ENCODE data around the gene PPP6R3. TPM values are rescaled to one million over a fixed set of nuclear protein-coding genes. Genes with fewer than 3 reads are reported as not detected.

The PPP6R3 gene
- total and polyA plus RNA-seq, 2 of the 8 experiments (the other 6 are each of a cell fraction or from before 2014, with no cell fraction given) = 44.6 to 150 TPM

DNA sequence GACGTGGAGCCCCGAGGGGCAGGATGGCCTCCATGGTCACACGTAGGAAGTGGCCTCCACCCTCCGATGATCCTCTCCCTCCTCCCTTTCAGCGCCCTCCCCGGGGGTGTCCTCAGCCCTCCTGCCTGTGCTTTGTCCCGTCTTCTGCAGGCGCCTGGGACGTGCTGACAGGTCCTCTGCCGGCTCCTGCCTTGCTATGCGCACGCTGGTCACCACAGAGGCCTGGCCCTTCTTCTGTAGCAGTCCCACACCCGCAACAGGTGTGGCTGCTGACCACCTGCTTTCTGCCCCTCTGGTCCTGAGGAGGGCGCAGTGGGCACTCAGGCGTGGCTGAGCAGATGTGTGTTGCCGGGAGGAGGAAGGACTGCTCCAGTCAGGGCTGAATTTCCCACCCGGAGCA is 27.7 kb upstream of the PPP6R3 start:
- Histone ChIP-seq H3K4me1 (replicated peaks in 1 of 4; ENCODE audit: control insufficient read depth in 3 of 4, insufficient read depth in 4 of 4, low read length in 3 of 4) (no peaks in the 10 kb centered on the region; a peak in 1 of 7 replicates), H4K8ac (ENCODE audit: extremely low read depth, insufficient read depth, low read length) (no peak overlapping the region), H2AK5ac (ENCODE audit: low read depth, low read length) (no peak overlapping the region), H3K18ac (ENCODE audit: extremely low read depth, low read length) (no peak overlapping the region), H4K5ac (ENCODE audit: insufficient read length, low read depth, low read length) (no peak overlapping the region), H3K27me3 (replicated peaks in 1 of 4; ENCODE audit: control insufficient read depth in 3 of 4, extremely low read depth in 1 of 4, insufficient read depth in 3 of 4, low read length in 3 of 4) (no peaks in the 10 kb centered on the region), H3K4me3 (ENCODE audit: extremely low read depth in 1 of 4, insufficient read depth in 2 of 4, low read depth in 3 of 4, low read length in 4 of 4) (no peak overlapping the region), H3K79me1 (ENCODE audit: low read depth, low read length) (no peaks in the 10 kb centered on the region), H3K4me2 (ENCODE audit: insufficient read depth in 1 of 2, low read depth in 2 of 2, low read length in 2 of 2) (no peak overlapping the region), H3K14ac (ENCODE audit: insufficient read length) (no peak overlapping the region), H3K4ac (replicated peaks; ENCODE audit: insufficient read length, low read depth, low read length) (no peak overlapping the region), H3K27ac (ENCODE audit: low read depth, low read length) (no peak overlapping the region), H3K23ac (ENCODE audit: insufficient read length) (no peak overlapping the region), H2BK120ac (replicated peaks; ENCODE audit: low read depth, low read length) (no peak overlapping the region), H2BK20ac (ENCODE audit: low read length) (no peak overlapping the region), H4K91ac (replicated peaks; ENCODE audit: insufficient read length, low read length) (no peak overlapping the region), H2BK15ac (ENCODE audit: low read length) (no peak overlapping the region), H3K23me2 (ENCODE audit: low read depth, low read length) (no peaks in the 10 kb centered on the region), H2BK5ac (ENCODE audit: low read depth, low read length) (no peak overlapping the region), H3K36me3 (ENCODE audit: control insufficient read depth in 2 of 4, insufficient read depth in 4 of 4, low read length in 3 of 4) (peaks cover 2 to 18% (median 14%) of the 10 kb centered on the region in 4 experiments), H4K20me1 (replicated peaks in 1 of 2; ENCODE audit: control insufficient read depth in 1 of 2, insufficient read depth in 2 of 2, low read length in 2 of 2) (peaks cover 0 to 6% of the 10 kb centered on the region in 2 experiments), H2BK12ac (ENCODE audit: low read depth, low read length) (no peak overlapping the region), H3K9me3 (ENCODE audit: insufficient read depth in 2 of 2, low read depth in 1 of 2, low read length in 1 of 2) (peaks cover 7 to 8% of the 10 kb centered on the region in 2 experiments; a peak in 3 of 4 replicates), H3K79me2 (ENCODE audit: control insufficient read depth in 1 of 2, insufficient read depth in 2 of 2, low read length in 2 of 2) (no peaks in the 10 kb centered on the region), H3K9ac (replicated peaks in 1 of 4; ENCODE audit: extremely low read depth in 1 of 4, low read depth in 3 of 4, low read length in 3 of 4) (no peak overlapping the region), H3K56ac (replicated peaks; ENCODE audit: insufficient read length, low read depth, low read length) (no peak overlapping the region), H2AFZ (ENCODE audit: low read length) (no peak overlapping the region)
- ChIA-PET CTCF (ENCODE audit: partially characterized antibody) (no interaction called here), POLR2A (ENCODE audit: partially characterized antibody) (no interaction called here)
- DNase-seq (ENCODE audit: low read depth in 1 of 2, low spot score in 2 of 2) (no peak), FAIRE-seq (no peak)
- WGBS, 2 experiments (ENCODE audit: extremely low coverage in 1 of 2, insufficient coverage in 1 of 2, insufficient read length in 1 of 2, insufficient replicate concordance in 2 of 2, low coverage in 1 of 2, low lambda C conversion rate in 2 of 2, missing lambda C conversion rate in 1 of 2) = 92% methylated on average over 17 of the region's 17 CpGs; no CpG with 5 or more reads in 1 of the 2 experiments
- TF ChIP-seq TCF12 (IDR thresholded peaks at IDR 0.05; ENCODE audit: low read depth, low read length) (no peak), CTCF (IDR thresholded peaks at IDR 0.05; ENCODE audit: control extremely low read depth in 1 of 3, insufficient read depth in 1 of 3, low read depth in 1 of 3, low read length in 3 of 3) (peak in 2 of 3 experiments; percentile 13 to 20; a peak in 2 of 4 replicates), CHD1 (IDR thresholded peaks at IDR 0.05; ENCODE audit: low read depth, low read length) (no peak), SP1 (IDR thresholded peaks at IDR 0.05; ENCODE audit: low read depth, low read length) (no peak), RAD21 (IDR thresholded peaks at IDR 0.05 in 1 of 2, conservative IDR thresholded peaks at IDR 0.05 in 1 of 2; ENCODE audit: low read depth in 2 of 2, low read length in 2 of 2) (peak in 1 of 2 experiments; percentile 10; a peak in 1 of 4 replicates), TAF1 (IDR thresholded peaks at IDR 0.05; ENCODE audit: low read depth, low read length) (no peak), POLR2AphosphoS5 (IDR thresholded peaks at IDR 0.05; ENCODE audit: low read depth, low read length) (no peak), RNF2 (IDR thresholded peaks at IDR 0.05; ENCODE audit: borderline replicate concordance, low read depth, low read length, missing control alignments, poor library complexity, severe bottlenecking) (no peak), BRCA1 (IDR thresholded peaks at IDR 0.05; ENCODE audit: low read depth, low read length) (no peak), FOSL1 (IDR thresholded peaks at IDR 0.05; ENCODE audit: insufficient read depth, low read depth, low read length) (no peak), CTBP2 (IDR thresholded peaks at IDR 0.05; ENCODE audit: borderline replicate concordance, insufficient read depth, insufficient read length, low read length) (no peak)
